ENCODE results near the gene AP2B1.
"Not testable (repeated sequence)": the region's sequence is repeated elsewhere in the genome, so short reads cannot be mapped to it uniquely, and the experiment has no call there.

Gene AP2B1

GRCh38 chr17:35703308-35703707 lies 116.2 kb downstream of the AP2B1 start:
- not testable (repeated sequence) for DNase-seq

GRCh38 chr17:35705230-35705629 lies 118.1 kb downstream of the AP2B1 start:
- no peak for DNase-seq

DNA sequence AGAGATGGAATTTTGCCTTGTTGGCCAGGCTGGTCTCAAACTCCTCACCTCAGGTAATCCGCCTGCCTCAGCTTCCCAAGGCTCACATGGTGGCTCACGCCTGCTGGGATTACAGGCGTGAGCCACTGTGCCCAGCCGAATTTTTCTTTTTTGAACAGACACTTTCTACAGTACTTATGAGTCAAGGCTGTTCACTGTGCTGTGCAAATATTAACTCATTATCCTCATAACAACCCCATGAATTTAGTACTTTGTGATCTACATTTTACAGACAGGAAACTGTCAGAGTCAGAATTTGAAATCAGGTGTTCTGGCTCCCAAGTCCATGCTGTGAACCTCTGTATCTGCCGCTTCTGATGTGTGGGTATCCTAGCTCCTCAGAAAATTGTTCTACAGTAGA lies 118.6 kb downstream of the AP2B1 start:
- no peak for DNase-seq

DNA sequence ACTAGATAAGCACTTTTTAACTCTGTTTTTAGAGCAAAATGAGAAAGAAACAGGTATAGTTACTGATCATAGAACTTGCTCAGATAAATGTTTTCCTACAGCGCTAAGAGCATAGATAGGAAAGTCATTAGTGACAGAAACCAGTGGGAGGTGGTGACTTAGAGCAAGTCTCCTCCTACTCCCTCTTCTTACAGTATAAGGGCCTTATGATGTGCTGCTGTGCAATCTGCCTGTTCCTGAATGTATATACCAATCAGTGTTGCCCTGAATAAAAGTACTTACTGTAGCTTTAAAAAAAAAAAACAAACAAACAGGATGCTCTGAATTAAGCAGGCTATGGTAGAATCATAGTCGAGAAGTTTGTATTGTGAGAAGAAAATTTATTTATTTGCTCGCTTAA lies 121.0 kb downstream of the AP2B1 start:
- DNase-seq, result no peak

DNA sequence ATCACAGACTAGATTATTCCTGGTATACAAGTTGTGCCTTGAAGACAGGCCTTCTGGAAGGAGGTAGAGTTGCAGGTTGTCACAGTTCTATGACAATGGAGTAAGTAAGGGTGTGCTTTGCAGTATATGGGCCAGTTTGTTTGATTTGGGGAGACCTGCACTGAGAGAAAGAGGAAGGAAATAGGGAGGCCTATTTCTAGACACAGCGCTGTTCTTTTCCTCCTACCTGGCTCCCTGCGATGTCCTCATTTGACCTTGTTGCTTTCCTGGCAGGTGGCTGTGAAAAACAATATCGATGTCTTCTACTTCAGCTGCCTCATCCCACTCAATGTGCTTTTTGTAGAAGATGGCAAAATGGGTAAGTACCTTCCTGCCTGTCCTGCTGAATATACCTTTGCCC lies 121.8 kb downstream of the AP2B1 start:
- no peak for DNase-seq

GRCh38 chr17:35709874-35710273 lies 122.8 kb downstream of the AP2B1 start:
- no peak for DNase-seq

DNA sequence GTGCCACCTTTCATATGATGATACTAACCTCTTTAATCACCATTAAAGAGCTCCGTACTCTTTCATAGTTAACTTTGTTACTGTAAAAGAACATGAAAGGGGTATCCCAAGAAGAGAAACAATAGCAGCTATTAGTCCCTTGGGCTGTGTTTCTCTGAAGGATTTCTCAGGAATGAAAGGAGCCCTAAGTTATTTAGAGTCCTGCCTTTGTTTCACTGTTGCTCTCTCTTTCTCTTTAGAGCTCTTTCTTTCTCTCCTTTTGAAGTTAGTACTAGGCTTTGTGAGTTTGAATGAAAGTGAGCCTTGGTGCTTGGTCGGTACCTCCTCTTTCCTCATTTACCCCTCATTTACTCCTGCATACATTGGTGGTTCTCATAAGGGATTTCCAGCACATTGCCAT lies 123.8 kb downstream of the AP2B1 start:
- no peak for DNase-seq

DNA sequence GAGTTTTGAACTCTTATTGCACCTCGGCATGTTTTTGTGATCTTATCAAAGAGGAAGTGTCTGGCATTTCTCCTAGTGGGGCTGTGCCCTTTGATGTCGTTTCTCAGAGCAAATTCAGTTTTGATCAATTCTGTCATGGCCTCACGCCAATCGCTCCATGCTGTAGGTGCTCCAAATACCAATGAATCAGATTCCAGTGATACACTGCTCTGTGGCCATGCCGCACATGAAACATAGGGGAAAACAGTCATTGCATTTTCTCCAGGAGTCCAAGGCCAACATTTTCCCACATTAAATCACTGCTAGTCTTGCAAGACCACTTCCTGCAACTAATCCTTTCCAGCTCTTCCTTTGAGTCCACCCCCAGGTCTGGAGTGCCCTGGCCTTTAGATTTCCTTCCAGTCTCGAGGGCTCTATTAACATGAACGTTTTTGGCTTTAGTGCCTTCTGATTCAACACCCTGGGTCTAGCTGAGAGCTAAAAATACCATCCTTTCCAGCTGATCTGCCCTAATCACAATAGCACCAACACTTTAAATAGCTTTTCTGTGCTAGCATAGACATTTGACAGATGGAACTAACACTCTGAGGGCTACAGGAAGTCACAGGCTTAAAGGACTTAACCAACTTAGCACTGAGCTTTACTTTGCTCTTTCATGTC lies 126.1 kb downstream of the AP2B1 start:
- no peak for DNase-seq

DNA sequence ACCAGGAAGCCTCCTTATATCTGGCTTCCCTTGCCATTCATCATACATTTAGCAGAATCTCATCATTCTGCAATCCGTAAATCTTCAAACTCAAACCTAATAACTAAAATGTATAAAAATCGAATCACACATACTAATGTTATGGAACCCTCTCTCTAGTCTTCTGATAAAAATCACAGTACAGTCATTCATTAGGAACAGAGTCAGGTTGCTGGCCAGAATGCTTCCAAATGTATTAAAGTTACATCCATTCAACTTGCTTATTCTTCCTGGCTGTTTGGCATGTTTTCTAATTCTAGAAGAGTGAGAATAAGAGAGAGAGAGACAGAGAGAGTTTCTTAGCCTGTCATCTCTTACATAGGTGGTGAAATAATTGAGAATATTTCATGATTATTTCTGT lies 127.9 kb downstream of the AP2B1 start:
- DNase-seq, result no peak

DNA sequence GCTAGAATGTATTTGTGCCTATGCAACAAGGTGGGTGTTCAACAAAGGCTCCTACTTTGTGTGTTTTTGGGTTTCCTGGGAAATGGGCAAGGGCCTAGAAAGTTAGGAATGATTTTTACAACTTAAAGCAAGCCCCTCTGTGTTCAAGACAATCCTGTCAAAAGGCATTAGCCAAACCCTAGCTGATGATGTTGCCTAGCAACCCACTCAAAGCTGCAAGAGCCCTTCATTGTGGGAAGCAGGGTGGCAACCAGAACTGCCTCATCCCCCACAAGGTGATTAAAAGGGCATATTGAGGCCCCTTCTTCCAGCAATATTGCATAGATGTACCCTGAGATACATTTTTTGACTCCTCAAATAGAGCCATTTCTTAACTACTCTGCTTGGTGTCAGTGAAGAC lies 128.3 kb downstream of the AP2B1 start:
- DNase-seq, result no peak

GRCh38 chr17:35716173-35716572 lies 129.1 kb downstream of the AP2B1 start:
- no peak for DNase-seq

DNA sequence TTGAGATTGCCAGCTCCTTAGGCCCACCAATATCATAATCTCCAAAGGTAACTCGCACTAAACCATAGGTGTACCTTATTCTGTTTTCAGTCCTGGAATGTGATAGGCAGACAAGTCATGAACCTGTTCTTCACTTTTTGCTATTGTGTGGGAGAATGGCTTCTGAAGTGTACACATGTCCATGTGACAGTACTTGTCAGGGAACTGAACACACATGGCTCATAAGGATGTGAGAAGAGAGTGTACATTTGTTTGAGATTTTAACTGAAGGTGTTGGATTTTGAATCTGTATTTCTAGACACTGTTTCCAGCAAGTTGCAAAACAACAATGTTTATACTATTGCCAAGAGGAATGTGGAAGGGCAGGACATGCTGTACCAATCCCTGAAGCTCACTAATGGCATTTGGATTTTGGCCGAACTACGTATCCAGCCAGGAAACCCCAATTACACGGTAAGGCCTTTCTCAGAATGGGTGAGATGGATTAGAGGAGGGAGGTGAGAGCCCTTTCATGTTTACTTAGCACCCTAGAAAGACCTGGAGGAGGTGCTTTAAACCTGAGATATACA lies 129.9 kb downstream of the AP2B1 start:
- DNase-seq, result no peak

GRCh38 chr17:35717475-35717874 lies 130.4 kb downstream of the AP2B1 start:
- DNase-seq, result no peak

- DNase-seq, result no peak
These were observed 136.6 kb downstream of the AP2B1 start for GRCh38 chr17:35723735-35724134.

DNA sequence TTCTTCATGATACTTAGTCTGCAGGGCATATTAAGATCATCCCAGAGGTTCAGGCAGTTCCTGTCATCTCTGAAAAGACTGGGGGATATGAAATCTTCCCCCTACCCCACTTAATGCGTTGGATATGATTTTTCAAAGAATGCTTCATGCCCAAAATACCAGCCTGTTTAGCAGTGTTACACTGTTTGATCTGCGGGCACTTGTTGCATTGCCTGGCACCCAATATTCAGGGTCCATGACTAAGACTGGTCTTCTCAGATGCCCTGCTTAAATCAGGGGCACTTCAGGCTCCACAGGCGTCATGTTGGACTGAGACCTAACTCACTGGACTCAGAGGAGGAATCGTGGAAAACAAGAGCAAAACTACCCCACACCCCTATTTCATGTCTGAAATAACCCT lies 137.9 kb downstream of the AP2B1 start:
- DNase-seq, result no peak

GRCh38 chr17:35725802-35726126 lies 138.6 kb downstream of the AP2B1 start:
- DNase-seq, result no peak

DNA sequence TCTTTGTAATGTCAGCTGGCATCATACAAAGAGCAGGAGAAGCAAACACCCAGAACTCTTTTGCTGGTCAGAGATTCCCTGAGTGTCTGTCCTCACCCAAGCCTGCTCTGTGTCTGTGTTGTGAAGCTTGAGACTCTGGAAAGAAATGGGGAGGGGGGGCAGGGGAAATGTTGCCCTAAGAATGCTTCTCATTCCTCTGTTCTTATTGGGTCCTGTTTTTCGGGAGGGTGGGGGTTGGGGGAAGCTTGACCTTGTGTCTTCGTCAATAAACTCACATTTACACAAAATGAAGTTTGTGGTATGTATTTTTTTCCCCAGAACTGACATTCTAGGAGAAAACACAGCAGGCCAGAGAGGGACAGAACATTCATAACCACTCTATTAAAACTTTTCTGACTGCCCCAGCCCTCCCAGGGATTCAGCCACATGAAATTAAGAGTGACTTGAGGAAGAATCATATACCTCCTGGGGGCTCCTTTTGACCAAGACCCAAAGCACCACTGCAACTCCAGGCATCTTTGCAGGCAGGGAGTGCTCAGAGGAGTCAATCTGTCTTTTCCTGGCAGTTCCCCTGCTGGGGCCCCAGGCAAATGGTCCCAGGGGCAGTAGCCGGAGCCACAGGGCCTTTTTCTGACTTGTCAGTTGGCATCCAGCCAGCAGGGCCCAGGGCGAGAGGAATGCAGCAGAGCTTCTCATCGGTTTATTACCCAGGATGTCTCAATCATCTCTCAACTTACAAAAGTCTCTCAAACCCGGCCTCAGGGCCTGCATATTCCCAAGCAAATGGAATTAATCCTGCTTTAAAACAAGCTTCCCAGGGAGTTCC lies 139.2 kb downstream of the AP2B1 start:
- no peak for DNase-seq

DNA sequence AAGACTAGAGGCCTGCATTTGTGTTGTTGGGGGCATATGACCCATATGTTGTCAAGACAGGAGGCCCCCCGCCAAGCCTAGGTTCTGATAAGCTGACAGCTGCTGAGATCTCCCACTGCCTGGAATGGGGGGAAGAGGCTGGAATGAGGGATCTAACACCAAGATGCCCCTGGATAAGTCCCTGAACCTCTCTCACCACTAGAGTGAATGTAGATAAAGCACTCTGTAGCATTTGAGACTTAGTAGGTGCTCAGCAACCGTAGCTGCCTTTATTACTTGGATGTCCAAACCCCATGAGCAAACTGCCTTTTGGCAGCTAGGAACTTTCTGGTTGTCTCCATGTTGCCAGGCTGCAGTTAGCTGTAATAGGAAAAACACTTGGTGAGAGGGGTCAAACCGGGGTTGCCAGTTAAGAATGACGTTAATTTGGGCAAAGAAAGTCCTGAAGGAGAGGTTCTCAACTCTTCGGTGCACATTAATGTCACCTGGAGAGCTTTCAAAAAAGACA lies 139.9 kb downstream of the AP2B1 start:
- DNase-seq, result no peak

- DNase-seq, result no peak
These were observed 140.5 kb downstream of the AP2B1 start for GRCh38 chr17:35727635-35728034.

DNA sequence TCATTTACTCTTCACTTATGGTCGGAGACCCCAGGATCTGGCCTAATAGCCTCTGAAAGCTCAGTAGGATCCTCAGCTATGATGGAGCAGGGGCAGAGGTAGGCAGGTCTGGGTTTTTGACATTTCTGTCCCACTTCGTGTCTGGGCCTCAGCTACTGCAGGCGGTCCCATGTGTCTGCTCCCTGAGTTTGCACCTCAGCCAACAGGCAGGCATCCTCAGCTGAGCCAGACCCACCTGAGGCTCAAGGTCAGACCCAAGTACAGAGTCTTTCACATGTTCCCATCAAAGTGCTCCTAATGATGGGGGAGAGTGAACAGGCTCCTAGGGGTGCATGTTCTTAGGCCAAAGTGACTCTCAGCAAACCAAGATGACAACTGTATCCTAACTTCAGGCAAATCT lies 141.4 kb downstream of the AP2B1 start:
- DNase-seq, result no peak

DNA sequence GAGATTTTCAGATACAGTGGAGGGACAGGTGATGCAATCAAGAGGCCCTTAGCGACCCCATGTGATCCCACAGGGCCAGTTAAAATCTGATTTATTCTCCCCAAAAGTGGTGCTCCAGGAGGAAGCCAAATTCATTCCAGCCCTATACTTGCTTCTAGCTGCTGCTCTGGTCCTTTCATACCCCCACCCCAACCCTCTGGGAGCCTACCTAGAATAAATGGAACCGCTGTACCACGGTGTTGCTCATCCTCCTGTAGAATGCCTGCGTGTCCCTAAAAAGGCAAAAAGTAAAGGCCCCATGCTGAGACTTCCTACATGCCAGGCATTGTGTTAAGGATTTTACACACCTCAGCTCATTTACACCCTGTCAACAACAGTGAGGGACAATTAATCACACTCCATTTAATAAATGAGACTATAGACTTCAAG lies 142.3 kb downstream of the AP2B1 start:
- no peak for DNase-seq

DNA sequence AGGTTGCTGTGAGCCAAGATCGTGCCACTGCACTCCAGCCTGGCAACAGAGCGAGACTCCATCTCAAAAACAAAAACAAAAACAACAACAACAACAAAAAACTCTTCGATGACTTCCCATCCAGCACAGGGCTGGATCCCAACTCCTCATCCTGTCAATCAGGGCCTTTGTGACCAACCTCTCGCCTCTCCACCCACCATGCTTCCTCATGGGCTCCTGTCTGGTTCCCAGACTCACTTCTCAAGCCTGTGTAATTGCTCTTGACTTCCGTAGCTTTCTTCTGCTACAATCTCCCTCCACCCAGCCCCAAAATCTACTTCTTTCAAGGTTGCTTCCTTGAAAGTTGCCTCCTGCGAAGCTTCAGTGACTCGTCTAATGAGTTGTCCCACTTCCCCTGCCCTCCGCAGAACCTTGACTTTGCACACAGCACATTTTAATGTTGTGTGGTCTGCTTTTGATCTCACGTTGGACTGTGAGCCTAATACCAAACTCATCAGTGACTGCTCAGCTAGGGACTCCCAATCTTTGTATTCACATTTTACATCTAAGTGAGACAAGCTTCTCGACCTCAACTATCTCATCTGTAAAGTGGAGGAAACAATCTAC lies 143.4 kb downstream of the AP2B1 start:
- no peak for DNase-seq

GRCh38 chr17:35731239-35731916 lies 144.3 kb downstream of the AP2B1 start, which contains the start of gene RASL10B:
Gene RASL10B (plus strand): TSS chr17:35731639. CDS start chr17:35735185, 3,546 bp downstream.
- DNase-seq, result peak; percentile 37

Data from CD4-positive, alpha-beta T cell treated with Interleukin-12 subunit alpha and Interleukin-12 subunit beta, for 1 hour (primary cell).